ENCODE data around the gene BACH2.

- TF ChIP-seq CTCF (IDR thresholded peaks at IDR 0.05 in 2 of 3, conservative IDR thresholded peaks at IDR 0.05 in 1 of 3; ENCODE audit: control insufficient read depth in 2 of 3, extremely low read depth in 1 of 3, insufficient read depth in 1 of 3, low read depth in 3 of 3, low read length in 3 of 3) (no peak), REST (IDR thresholded peaks at IDR 0.05; ENCODE audit: low read depth, low read length) (no peak), NBN (IDR thresholded peaks at IDR 0.05) (no peak), PRDM15 (CRISPR knock-in tag; IDR thresholded peaks at IDR 0.05) (no peak), USF1 (IDR thresholded peaks at IDR 0.05; ENCODE audit: borderline replicate concordance, extremely low read length, insufficient read depth, low read depth, low read length) (no peak), EED (IDR thresholded peaks at IDR 0.05; ENCODE audit: low read depth) (no peak), TBL1XR1 (IDR thresholded peaks at IDR 0.05; ENCODE audit: low read depth, low read length) (no peak), NKRF (conservative IDR thresholded peaks at IDR 0.05) (no peak), POLR2A (IDR thresholded peaks at IDR 0.05; ENCODE audit: low read depth, low read length) (no peak), RELA (IDR thresholded peaks at IDR 0.05; ENCODE audit: borderline replicate concordance, partially characterized antibody) (no peak)
Measured at GRCh38 chr6:89952686-89953085, 344.0 kb downstream of the BACH2 start.
